NCI-H226 (cell line): ENCODE data around the gene USP14.
A peak's percentile ranks its signal among the peaks of the same experiment; 100 is the strongest.

Experiments used
- DNase-seq: peaks from one replicate; pipeline ENCODE4 v3.0.0-alpha.2; 2015

USP14 gene

DNA sequence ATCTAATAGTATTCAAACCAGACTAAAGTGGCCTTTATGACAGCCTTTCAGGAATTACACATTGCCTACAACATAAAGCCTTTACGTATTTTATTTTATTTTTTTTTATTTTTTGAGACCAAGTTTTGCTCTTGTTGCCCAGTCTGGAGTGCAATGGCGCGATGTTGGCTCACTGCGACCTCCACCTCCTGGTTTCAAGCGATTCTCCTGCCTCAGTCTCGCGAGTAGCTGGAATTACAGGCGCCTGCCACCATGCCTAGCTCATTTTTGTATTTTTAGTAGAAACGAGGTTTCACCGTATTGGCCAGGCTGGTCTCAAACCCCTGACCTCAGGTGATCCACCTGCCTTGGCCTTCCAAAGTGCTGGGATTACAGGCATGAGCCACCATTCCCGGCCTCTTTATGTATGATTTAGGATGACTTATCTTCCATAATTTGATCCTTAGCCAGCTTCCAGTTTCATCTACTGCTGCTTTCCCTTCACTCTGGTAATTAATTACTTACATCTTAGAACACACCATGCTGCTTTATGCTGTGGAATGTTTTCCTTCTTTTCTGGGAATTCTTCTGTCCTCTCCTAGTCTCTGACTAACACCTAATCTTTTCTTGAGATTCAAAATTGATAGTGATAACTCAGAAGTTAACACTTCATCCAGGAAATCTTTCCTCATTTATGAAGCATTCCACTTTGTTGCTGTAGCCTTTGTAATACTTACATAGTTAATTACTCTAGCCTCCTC, 2.6 kb downstream of the USP14 start:
- peak; percentile 12 for DNase-seq

DNA sequence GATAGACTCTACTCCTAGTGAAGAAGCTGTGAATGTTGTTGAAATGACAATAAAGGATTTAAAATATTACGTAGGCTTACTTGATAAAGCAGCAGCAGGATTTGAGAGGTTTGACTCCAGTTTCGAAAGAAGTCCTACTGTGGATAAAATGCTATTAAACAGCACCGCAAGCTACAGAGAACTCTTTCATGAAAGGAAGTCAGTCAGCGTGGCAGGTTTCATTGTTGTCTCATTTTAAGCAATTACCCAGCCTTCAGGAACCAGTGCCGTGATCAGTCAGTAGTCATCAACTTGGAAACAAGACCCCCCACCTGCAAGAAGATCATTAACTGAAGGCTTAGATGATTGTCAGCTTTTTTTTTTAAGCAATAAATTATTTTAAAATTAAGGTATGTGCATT, 14.0 kb downstream of the USP14 start:
- no peak for DNase-seq

- DNase-seq = no peak
Observed at GRCh38 chr18:179499-179898, 21.1 kb downstream of the USP14 start.

DNA sequence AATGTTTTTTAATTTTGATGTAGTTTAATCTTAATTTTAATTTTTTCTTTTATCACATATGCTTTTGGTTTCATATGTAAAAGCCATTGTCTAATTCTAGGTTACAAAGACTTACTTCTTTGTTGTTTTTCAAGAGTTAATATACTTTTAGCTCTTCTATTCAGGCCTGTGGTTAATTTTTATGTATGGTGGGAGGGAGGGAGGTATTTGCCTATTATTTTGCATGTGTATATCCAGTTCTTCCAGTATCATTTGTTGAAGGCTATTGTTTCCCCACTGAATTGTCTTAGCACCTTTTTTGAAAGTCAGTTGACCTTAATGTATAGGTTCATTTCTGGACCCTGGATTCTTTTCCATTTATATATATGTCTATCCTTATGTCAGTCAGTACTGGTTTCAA, 23.4 kb downstream of the USP14 start:
- DNase-seq = no peak

GRCh38 chr18:183769-184168, 25.4 kb downstream of the USP14 start:
- peak; percentile 7 for DNase-seq

DNA sequence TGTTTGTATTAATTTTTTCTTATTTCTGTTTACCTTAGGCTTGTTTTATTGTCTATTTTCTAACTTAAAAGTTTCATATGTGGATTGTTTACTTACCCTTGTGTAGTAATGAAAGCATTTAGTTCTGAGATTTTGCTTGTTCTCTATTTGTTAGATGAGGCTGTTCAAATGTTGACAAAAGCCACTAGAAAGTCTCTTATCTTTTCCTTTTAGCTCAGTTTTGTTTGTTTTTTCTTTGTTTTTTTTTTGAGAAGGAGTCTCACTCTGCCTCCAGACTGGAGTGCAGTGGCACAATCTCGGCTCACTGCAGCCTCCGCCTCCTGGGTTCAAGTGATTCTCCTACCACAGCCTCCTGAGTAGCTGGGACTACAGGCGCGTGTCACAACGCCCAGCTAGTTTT, 30.9 kb downstream of the USP14 start:
- no peak for DNase-seq

DNA sequence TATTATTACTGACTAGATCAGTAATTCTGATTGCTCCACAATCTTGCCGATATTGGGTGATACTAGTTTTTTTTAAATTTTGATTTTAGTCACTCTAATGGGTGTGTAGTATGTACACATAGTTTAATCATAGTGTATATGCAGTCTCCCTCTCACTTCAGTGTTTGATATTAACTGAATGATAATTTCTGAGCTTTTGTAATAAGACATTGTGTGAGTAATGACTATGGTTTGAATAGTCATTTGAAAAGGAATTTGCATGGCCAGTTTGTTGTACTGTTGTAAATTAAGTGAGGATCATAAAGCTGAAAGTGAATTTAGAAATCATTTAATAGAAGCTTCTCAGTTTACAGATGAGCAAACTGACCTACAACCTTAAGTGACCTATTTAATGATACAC, 33.4 kb downstream of the USP14 start:
- no peak for DNase-seq

GRCh38 chr18:192801-193200, 34.4 kb downstream of the USP14 start:
- no peak for DNase-seq

DNA sequence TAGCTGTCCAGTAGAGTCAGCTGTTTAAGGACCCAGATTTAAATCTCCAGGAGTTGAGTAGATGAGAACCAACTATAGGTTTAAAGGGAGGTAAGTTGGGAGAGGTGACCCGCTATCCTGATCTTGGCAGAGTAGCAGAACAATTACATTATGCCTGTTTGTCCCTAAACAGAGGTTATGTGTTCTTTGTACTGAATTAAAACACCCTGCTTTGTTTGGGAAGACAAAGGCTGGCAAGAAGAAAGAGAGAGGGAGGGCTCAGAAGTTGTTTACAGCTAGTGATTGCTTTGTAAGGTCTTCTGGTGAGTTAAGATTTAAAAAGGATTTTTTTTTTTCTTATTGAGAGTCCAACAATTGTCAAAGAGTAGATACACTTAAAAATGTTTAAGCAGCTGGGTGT, 37.3 kb downstream of the USP14 start:
- no peak for DNase-seq

DNA sequence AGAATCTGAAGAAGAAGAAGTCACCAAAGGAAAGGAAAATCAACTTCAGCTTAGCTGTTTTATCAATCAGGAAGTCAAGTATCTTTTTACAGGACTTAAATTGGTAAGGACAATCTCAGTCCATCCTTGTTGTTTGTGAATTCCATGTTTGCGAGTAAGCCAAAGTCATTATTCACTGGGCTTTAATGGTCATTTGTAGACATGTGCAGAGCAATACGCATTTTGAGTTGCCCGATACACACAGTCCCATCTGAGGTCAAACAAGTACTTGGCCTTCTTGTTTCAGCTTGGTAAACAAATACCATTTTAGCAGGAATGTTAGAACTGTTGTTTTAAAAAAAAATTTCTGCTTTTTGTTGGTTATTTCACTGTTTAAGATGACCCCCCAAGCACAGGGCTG, 40.9 kb downstream of the USP14 start:
- DNase-seq = no peak

DNA sequence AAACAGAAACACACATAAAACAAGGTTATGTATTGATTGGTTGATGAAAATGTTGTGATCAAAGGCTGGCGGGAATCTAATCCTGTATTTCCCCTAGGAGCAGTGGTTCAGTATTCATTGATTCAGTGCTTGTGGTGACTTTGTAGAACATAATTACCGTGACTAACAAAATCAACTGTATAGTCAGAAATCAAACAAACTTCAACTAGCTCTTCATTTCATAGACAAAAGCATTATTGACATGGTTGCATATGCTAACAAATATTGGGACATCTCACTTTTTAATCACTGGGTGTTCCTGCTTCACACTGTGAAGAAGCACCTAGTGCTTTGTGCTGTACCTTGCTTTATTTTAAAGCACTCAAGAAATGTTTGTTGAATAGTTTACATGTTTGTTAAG, 41.4 kb downstream of the USP14 start:
- no peak for DNase-seq

DNA sequence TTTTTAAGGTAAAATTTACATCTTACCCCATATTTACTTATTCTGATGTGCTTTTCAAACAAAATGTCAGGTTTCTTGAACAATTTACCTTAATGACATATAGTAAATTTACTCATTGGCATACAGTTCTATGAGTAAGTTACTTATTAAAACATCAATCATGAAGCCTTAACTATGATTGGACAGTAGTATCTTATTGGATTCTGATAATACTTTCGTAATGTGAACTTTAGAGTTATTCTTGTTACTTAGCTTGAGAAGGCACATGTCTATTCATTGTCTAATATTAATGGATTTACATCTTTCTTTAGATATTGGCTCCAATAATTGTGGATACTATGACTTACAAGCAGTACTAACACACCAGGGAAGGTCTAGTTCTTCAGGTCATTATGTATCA, 51.7 kb downstream of the USP14 start:
- DNase-seq = no peak

- no peak for DNase-seq
Observed at GRCh38 chr18:210733-211132, 52.4 kb downstream of the USP14 start.

DNA sequence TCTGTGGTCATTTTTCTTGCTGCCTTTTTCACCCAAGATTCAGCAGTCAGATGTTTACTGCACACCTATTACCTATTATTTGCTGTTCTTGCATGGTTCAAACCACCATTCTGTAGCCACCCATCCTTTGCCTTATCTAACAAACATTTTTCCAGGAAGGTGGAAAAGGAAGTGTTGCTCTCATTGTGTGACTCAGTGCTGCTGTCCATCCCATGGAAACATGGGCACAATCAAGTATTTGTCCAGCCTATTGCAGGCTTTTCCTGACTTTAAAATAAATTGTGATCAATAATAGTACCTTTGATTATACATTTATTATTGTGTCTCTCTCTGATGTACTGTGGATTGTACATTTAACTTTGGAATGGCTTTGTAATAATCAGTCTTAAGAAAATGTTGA, 53.2 kb downstream of the USP14 start:
- DNase-seq = no peak

GRCh38 chr18:212780-213179, 54.4 kb downstream of the USP14 start:
- no peak for DNase-seq

- no peak for DNase-seq
Observed at GRCh38 chr18:213505-213904, 55.1 kb downstream of the USP14 start.

DNA sequence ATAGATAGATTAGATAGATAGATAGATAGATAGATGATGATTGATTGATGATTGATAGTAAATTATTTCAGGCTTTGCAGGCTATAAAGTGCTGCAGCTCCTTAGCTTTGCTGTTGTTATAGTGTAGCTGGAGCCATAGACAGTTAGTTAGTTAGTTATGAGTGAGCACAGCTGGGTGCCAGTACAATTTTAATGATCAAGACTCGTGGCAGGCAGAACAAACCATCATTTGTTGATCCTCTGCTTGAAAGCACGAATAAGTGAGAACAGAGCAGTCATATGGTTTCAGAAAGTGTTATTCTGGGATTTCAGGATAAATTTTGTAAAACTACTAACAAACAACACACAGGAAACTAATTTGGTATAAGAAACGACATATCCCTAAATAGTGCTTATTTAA, 55.6 kb downstream of the USP14 start:
- no peak for DNase-seq

GRCh38 chr18:215448-216010, 57.2 kb downstream of the USP14 start:
- no peak for DNase-seq

- DNase-seq = no peak
Observed at GRCh38 chr18:217532-218336, 59.4 kb downstream of the USP14 start.

- DNase-seq = no peak
Observed at GRCh38 chr18:220708-221107, 62.4 kb downstream of the USP14 start.

GRCh38 chr18:225745-226144, 67.4 kb downstream of the USP14 start:
- no peak for DNase-seq

DNA sequence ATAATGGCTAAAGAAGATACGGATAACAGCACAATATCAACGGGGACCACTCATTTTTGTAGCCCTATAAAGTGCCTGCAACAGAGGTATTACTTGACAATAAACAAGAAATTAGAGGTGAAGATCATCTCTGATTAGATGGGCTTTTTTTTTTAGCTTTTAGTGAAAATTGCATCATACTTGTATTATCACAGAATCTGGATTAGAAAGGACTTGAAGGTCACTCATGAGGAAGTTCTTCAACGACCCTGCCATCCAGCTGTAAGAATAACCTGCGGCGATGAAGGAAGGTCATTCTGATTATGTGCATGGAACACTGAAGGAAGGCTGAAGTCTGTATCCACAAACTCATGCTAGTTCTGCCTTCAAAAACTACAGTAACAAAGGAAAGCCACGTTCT, 69.0 kb downstream of the USP14 start:
- no peak for DNase-seq

GRCh38 chr18:227902-228301, 69.5 kb downstream of the USP14 start:
- DNase-seq = no peak

DNA sequence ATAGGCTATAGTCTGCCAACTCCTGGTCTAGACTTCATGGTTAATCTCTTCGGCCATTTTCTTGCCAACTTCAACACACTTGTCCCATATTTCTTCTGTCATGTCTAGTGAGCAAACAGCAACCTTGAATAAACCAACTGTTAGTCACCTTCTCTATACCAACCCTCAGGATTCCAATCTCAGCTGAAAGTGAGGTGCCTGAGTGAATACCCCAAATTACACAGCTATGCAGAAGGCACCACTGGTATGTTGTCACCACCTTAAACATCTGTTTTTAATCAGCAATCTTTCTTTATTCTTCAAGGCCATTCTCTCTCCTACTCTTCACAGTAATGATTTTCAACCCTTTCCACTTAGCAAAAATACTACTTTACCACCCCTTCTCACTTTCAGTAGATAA, 70.2 kb downstream of the USP14 start:
- DNase-seq = no peak
